HG02759 (cell line): ENCODE data around the gene FSIP1.

ENCODE experiments used
- ATAC-seq: cut with Tn5 transposase; IDR thresholded peaks from one replicate; pipeline ENCODE4 v1.9.1; 2021; ENCODE audit warnings: mild to moderate bottlenecking, moderate library complexity; ENCODE audit not compliant: unreplicated experiment

FSIP1 gene

GRCh38 chr15:39597751-39598185 lies 184.9 kb downstream of the FSIP1 start:
- no peak for ATAC-seq

- ATAC-seq: no peak
Measured at GRCh38 chr15:39597336-39597735, 185.3 kb downstream of the FSIP1 start.

- no peak for ATAC-seq
Measured at GRCh38 chr15:39596358-39597051, 186.1 kb downstream of the FSIP1 start.

GRCh38 chr15:39595338-39596221 lies 187.1 kb downstream of the FSIP1 start:
- ATAC-seq: no peak

- no peak for ATAC-seq
Measured at GRCh38 chr15:39594446-39595337, 187.9 kb downstream of the FSIP1 start.

- ATAC-seq: no peak
Measured at GRCh38 chr15:39593656-39594445, 188.8 kb downstream of the FSIP1 start.

GRCh38 chr15:39593071-39593655 lies 189.5 kb downstream of the FSIP1 start:
- no peak for ATAC-seq

GRCh38 chr15:39592500-39592899 lies 190.1 kb downstream of the FSIP1 start:
- ATAC-seq: no peak

- no peak for ATAC-seq
Measured at GRCh38 chr15:39591896-39592315, 190.7 kb downstream of the FSIP1 start.

- ATAC-seq: no peak
Measured at GRCh38 chr15:39591141-39591895, 191.3 kb downstream of the FSIP1 start.

GRCh38 chr15:39589815-39590644 lies 192.6 kb downstream of the FSIP1 start:
- no peak for ATAC-seq

- ATAC-seq: no peak
Measured at GRCh38 chr15:39589193-39589814, 193.3 kb downstream of the FSIP1 start.

- ATAC-seq: no peak
Measured at GRCh38 chr15:39588531-39589192, 194.0 kb downstream of the FSIP1 start.

GRCh38 chr15:39587731-39588530 lies 194.7 kb downstream of the FSIP1 start:
- ATAC-seq: no peak

- no peak for ATAC-seq
Measured at GRCh38 chr15:39587096-39587721, 195.4 kb downstream of the FSIP1 start.
